Endothelial cell of umbilical vein (primary cell): ENCODE measurements around the gene NAT16. TPM values are rescaled to one million over a fixed set of nuclear protein-coding genes. Genes with fewer than 3 reads are reported as not detected.
A peak's percentile ranks its signal among the peaks of the same experiment; 100 is the strongest.

ENCODE experiments used
- BruUV-seq: library from RNA; stranded (reverse); fragments of 400-500 nt; replicated peaks from 2 replicates; lab custom pipeline; 2021; lab: Mats Ljungman, UMichigan
- CTCF ChIA-PET: fragments of 300-600, 350-600 bp; sonication (Branson Sonifier 250); formaldehyde crosslinking; loops from one replicate; lab custom pipeline; 2021; ENCODE audit warnings: antibody characterized with exemption, inconsistent platforms; lab: Charles Lee
- POLR2A ChIA-PET: fragments of 300-600, 350-600 bp; sonication (Branson Sonifier 250); formaldehyde crosslinking; loops from one replicate; lab custom pipeline; 2021; ENCODE audit warnings: antibody characterized with exemption, inconsistent platforms; lab: Charles Lee
- DNase-seq: peaks from one replicate; pipeline ENCODE4 v3.0.0-alpha.2; 2011; ENCODE audit warnings: low read depth, low spot score
- FAIRE-seq: peaks from 2 replicates; lab custom pipeline; 2011; peaks lifted over from hg19 to GRCh38; lab: Jason Lieb, UNC
- H2AFZ ChIP-seq: 2 replicates; pipeline ENCODE4 v1.6.0; 2012; ENCODE audit warnings: low read depth, low read length, control low read depth, inconsistent platforms
- H3K27ac ChIP-seq: 2 replicates; pipeline ENCODE4 v1.5.1; 2011; ENCODE audit warnings: low read depth, mild to moderate bottlenecking, control low read depth, low read length, moderate library complexity; ENCODE audit not compliant: insufficient read depth
- H3K27me3 ChIP-seq, 2 experiments: 2 replicates each; pipeline versions ENCODE4 v1.6.0 to v1.6.1; 2011; ENCODE audit warnings: low read length in 2 of 2, mixed read lengths in 1 of 2; ENCODE audit not compliant: control insufficient read depth in 2 of 2, insufficient read depth in 2 of 2
- H3K36me3 ChIP-seq, 2 experiments: 2 replicates in 1 of 2; 3 replicates in 1 of 2; pipeline ENCODE4 v1.5.1; 2011; ENCODE audit warnings: low read length in 2 of 2, mild to moderate bottlenecking in 1 of 2, moderate library complexity in 1 of 2; ENCODE audit not compliant: control insufficient read depth in 2 of 2, insufficient read depth in 2 of 2; ENCODE audit errors: extremely low read depth in 1 of 2
- H3K4me1 ChIP-seq: 3 replicates; pipeline ENCODE4 v1.5.1; 2011; ENCODE audit warnings: mild to moderate bottlenecking, low read length; ENCODE audit not compliant: control insufficient read depth, insufficient read depth; ENCODE audit errors: extremely low read depth
- H3K4me2 ChIP-seq: 2 replicates; pipeline ENCODE4 v1.6.1; 2011; ENCODE audit warnings: low read length, control low read depth, mixed read lengths; ENCODE audit not compliant: insufficient read depth
- H3K4me3 ChIP-seq, 3 experiments: fragments of 200-600 bp in 1 of 3; sonication (generic), shearing (Covaris generic) in 1 of 3; replicated peaks in 1 of 3; 2 replicates each; pipeline ENCODE4 v1.5.1; 2011 to 2016; ENCODE audit warnings: control low read depth in 3 of 3, low read length in 3 of 3, mild to moderate bottlenecking in 2 of 3, inconsistent platforms in 1 of 3, low read depth in 1 of 3, moderate library complexity in 1 of 3; ENCODE audit not compliant: insufficient read depth in 1 of 3
- H3K79me2 ChIP-seq: 2 replicates; pipeline ENCODE4 v1.6.0; 2012; ENCODE audit warnings: low read length, inconsistent platforms; ENCODE audit not compliant: control insufficient read depth, insufficient read depth
- H3K9ac ChIP-seq: replicated peaks from 2 replicates; pipeline ENCODE3; 2011; ENCODE audit warnings: low read length, control low read depth; ENCODE audit not compliant: insufficient read depth; ENCODE audit errors: extremely low read depth
- H3K9me1 ChIP-seq: replicated peaks from 3 replicates; pipeline ENCODE4 v1.6.0; 2011; ENCODE audit warnings: mild to moderate bottlenecking, low read length; ENCODE audit not compliant: control insufficient read depth, insufficient read depth; ENCODE audit errors: extremely low read depth
- H3K9me3 ChIP-seq: replicated peaks from 2 replicates; pipeline ENCODE4 v1.5.1; 2012; ENCODE audit warnings: low read length, inconsistent platforms; ENCODE audit not compliant: control insufficient read depth, insufficient read depth
- H4K20me1 ChIP-seq: replicated peaks from 2 replicates; pipeline ENCODE3; 2011; ENCODE audit warnings: mild to moderate bottlenecking, low read length; ENCODE audit not compliant: control insufficient read depth, insufficient read depth; ENCODE audit errors: extremely low read depth
- FOS ChIP-seq: IDR thresholded peaks from 2 replicates; pipeline ENCODE4 v1.6.1; 2011; ENCODE audit warnings: mild to moderate bottlenecking, low read length, moderate library complexity, borderline replicate concordance; ENCODE audit not compliant: insufficient read depth
- GATA2 ChIP-seq: IDR thresholded peaks from 2 replicates; pipeline ENCODE4 v1.7.0; 2011; ENCODE audit warnings: low read depth, mild to moderate bottlenecking, moderate library complexity, mixed read lengths, low read length; ENCODE audit not compliant: insufficient read length, insufficient read depth
- POLR2AphosphoS5 ChIP-seq: IDR thresholded peaks from 2 replicates; pipeline ENCODE4 v1.6.1; 2012; ENCODE audit warnings: low read depth, mild to moderate bottlenecking, control low read depth, low read length, moderate library complexity; ENCODE audit not compliant: insufficient read depth
- dilution Hi-C: fragments of 300-500 bp; cut with MboI; formaldehyde crosslinking; loops from one replicate; pipeline ENCODE4 v1.15.0; 2019; ENCODE audit warnings: low sequenced_read_pairs; ENCODE audit not compliant: extremely low pct_ligation_motif_present
- intact Hi-C: fragments of 100-400 bp; cut with micrococcal nuclease; formaldehyde crosslinking; loops from one replicate; pipeline ENCODE4 v1.10.0; 2022
- polyA plus RNA-seq, 4 experiments: library from polyadenylated mRNA; depleted of rRNA in 3 of 4; stranded (reverse) in 3 of 4; unstranded in 1 of 4; fragments of >200 nt; gene quantifications; 2 replicates each; pipeline versions ENCODE4 v1.2.1 to v1.2.3, GENCODE V29; 2011 to 2012; ENCODE audit warnings: missing spikeins in 1 of 4
- total RNA-seq: library from RNA; stranded (reverse); gene quantifications from 2 replicates; pipeline ENCODE4 v1.2.3, GENCODE V29; 2021
- TF ChIP-seq, protein P1 (sequence below): IDR thresholded peaks from 2 replicates; pipeline ENCODE4 v1.6.1; 2011; ENCODE audit not compliant: insufficient read depth, insufficient read length
- TF ChIP-seq, protein P2 (sequence below), 2 donors: IDR thresholded peaks; 1 replicate in 1 of 2; 2 replicates in 1 of 2; pipeline ENCODE4 v1.5.1; 2011; ENCODE audit warnings: low read length in 2 of 2, mild to moderate bottlenecking in 2 of 2, moderate library complexity in 2 of 2, control low read depth in 1 of 2, inconsistent platforms in 1 of 2, low read depth in 1 of 2; ENCODE audit not compliant: insufficient read depth in 1 of 2; ENCODE audit errors: extremely low read depth in 1 of 2

NAT16 gene
- total and polyA plus RNA-seq, 2 donors (not counting 3 experiments of a cell fraction or from before 2014, with no cell fraction given), result not detected

DNA sequence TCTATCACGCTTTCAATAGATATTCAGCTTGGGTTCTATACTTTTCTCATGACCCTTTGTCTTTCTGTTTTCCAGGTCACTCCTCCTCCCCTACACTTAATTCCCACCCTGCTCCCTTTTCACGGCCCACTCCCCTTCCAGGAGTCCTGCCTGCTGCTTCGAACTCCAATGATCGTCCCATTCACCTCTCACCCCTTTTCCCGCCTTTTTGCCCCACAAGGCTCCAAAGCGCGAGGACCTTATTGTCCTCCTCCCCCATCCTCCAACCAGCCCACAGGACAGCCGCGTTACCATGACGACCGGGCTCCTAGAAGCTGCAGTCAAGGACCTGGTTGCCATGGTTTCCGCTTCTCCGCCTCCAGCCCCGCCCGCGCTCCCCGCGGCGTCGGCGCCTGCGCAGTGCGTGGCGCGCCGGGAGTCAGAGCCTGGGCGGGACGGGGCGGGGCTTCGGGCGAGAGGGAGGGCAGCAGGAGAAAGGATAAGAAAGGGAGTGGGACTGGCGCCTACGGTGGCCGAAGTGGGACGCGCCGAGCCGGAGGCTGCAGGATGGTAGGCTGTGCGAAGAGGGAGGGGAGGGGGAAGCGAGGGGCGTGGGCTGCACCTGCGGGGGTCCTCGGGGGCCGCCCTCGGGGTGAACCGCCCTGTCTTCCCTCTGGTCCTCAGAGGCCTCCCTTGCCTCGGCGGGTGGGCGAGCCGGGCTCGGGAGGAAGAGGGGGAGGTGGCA lies 26.0 kb downstream of the NAT16 start, which contains the start of gene AP1S1:
Gene AP1S1 (plus strand): TSS at position 508 of the 724 bp plus-strand sequence. CDS start 39 bp downstream, at position 547.
- Histone ChIP-seq H3K27ac (no peak within 1 kb of the TSS), H3K9me3 (no peaks in the 10 kb centered on the region), H3K9ac (peak within 1 kb of the TSS; percentile 64), H4K20me1 (no peaks in the 10 kb centered on the region), H3K9me1 (no peaks in the 10 kb centered on the region), H3K27me3 (peaks cover 0 to 4% of the 10 kb centered on the region in 2 experiments), H3K4me2 (peak within 1 kb of the TSS; percentile 68), H2AFZ (peak within 1 kb of the TSS; percentile 62), H3K4me3 (peak within 1 kb of the TSS; percentile 61 to 84 (median 63)), H3K36me3 (peaks cover 5 to 14% of the 10 kb centered on the region in 2 experiments), H3K4me1 (peaks cover 6% of the 10 kb centered on the region), H3K79me2 (peaks cover 10% of the 10 kb centered on the region)
- FAIRE-seq, result peak; percentile 93
- ChIA-PET POLR2A (no interaction called here), CTCF (interaction anchor here (1.8 to 6.0 kb wide), 4 partner anchors 11 to 129 kb away, joined by 5 to 75 read pairs (median 16); partner anchors contain the start of gene VGF)
- TF ChIP-seq FOS, result no peak
- TF ChIP-seq, protein P1, sequence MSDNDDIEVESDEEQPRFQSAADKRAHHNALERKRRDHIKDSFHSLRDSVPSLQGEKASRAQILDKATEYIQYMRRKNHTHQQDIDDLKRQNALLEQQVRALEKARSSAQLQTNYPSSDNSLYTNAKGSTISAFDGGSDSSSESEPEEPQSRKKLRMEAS, result peak; percentile 16
- BruUV-seq, result no TSS peak
- dilution Hi-C loops, result no loop called here
- intact Hi-C loops, result no loop called here
- peak; percentile 95 for DNase-seq

DNA sequence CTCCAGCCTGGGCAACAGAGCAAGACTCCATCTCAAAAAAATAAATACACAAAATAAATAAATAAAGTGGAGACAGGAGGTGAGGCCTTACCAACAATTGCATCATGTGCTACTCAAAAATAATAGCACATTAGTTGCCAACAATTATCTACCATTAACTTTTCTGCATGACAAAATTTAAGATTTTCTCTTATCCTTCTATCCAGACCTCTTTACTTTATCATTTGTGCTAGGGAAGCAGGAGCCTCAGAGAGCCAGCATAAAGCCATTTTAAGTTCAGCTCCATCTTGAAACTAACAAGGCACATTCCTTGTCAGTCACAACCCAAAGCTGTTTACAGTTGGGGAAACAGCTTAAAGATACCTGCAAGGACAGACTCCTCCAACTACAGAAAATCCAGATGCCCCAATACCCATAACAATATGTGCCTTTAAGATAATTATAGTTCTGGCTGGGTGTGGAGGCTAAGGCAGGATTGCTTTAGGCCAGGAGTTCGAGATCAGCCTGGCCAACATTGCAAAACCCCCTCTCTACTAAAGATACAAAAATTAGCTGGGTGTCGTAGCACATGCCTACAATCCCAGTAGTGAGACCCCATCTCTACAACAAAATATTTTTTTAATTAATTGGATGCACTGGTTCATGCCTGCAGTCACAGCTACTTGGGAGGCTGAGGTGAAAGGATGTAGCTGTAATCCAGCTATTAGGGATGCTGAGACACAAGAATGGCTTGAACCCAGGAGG lies 28.0 kb downstream of the NAT16 start:
- dilution Hi-C loops, result no loop called here
- FAIRE-seq, result no peak
- BruUV-seq, result no TSS peak
- Histone ChIP-seq H3K27me3 (peaks cover 0 to 4% of the 10 kb centered on the region in 2 experiments), H3K9me1 (no peaks in the 10 kb centered on the region), H3K79me2 (peaks cover 10% of the 10 kb centered on the region), H3K4me1 (peaks cover 6% of the 10 kb centered on the region), H3K4me2 (no peak overlapping the region), H4K20me1 (no peaks in the 10 kb centered on the region), H3K27ac (no peak overlapping the region), H3K9me3 (no peaks in the 10 kb centered on the region), H3K36me3 (peaks cover 2 to 6% of the 10 kb centered on the region in 2 experiments), H3K4me3 (no peak overlapping the region), H2AFZ (no peak overlapping the region), H3K9ac (no peak overlapping the region)
- ChIA-PET CTCF (interaction anchor here (0.7 to 6.0 kb wide), 5 partner anchors 9 to 131 kb away, joined by 3 to 75 read pairs (median 9); no protein-coding TSS in a partner anchor), POLR2A (no interaction called here)
- intact Hi-C loops, result no loop called here
- DNase-seq, result no peak
- no peak for TF ChIP-seq FOS
- no peak for TF ChIP-seq POLR2AphosphoS5
- no peak for TF ChIP-seq GATA2
- TF ChIP-seq, protein P2, sequence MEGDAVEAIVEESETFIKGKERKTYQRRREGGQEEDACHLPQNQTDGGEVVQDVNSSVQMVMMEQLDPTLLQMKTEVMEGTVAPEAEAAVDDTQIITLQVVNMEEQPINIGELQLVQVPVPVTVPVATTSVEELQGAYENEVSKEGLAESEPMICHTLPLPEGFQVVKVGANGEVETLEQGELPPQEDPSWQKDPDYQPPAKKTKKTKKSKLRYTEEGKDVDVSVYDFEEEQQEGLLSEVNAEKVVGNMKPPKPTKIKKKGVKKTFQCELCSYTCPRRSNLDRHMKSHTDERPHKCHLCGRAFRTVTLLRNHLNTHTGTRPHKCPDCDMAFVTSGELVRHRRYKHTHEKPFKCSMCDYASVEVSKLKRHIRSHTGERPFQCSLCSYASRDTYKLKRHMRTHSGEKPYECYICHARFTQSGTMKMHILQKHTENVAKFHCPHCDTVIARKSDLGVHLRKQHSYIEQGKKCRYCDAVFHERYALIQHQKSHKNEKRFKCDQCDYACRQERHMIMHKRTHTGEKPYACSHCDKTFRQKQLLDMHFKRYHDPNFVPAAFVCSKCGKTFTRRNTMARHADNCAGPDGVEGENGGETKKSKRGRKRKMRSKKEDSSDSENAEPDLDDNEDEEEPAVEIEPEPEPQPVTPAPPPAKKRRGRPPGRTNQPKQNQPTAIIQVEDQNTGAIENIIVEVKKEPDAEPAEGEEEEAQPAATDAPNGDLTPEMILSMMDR (IDR thresholded peaks at IDR 0.05; ENCODE audit: extremely low read depth in 1 of 2, insufficient read depth in 1 of 2, low read depth in 1 of 2, low read length in 2 of 2), result no peak
